Measurements from ENCODE around the gene LYL1.

Gene LYL1

GRCh38 chr19:13087295-13087694 is 15.4 kb downstream of the LYL1 start:
- no peak overlapping the region for H3K4me2 ChIP-seq (ENCODE audit: low read length)
- no peaks in the 10 kb centered on the region for H3K9me3 ChIP-seq (ENCODE audit: control insufficient read depth, insufficient read depth, low read length)
- H3F3A ChIP-seq (ENCODE audit: control insufficient read depth, insufficient read depth) = no peaks in the 10 kb centered on the region
- H3K4me1 ChIP-seq (ENCODE audit: control insufficient read depth, low read length) = 0 out of 2 replicates have a peak, but pooled peaks cover 2% of the 10 kb centered on the region
- no peaks in the 10 kb centered on the region for H4K20me1 ChIP-seq (ENCODE audit: control insufficient read depth, insufficient read depth, low read depth, low read length)
- no peaks in the 10 kb centered on the region for H3K79me2 ChIP-seq (ENCODE audit: control insufficient read depth, low read length)
- no peaks in the 10 kb centered on the region for H3K36me3 ChIP-seq (ENCODE audit: control insufficient read depth, low read length)
- H3K27ac ChIP-seq (ENCODE audit: low read depth, low read length) = no peak overlapping the region
- H3K4me3 ChIP-seq (ENCODE audit: low read length) = no peak overlapping the region
- H3K9me2 ChIP-seq (replicated peaks; ENCODE audit: control insufficient read depth, low read length) = no peaks in the 10 kb centered on the region
- peaks cover 11% of the 10 kb centered on the region; the same call in 1 of the 2 replicates for H3K27me3 ChIP-seq (ENCODE audit: control insufficient read depth, low read length)
- TF ChIP-seq, protein P1, sequence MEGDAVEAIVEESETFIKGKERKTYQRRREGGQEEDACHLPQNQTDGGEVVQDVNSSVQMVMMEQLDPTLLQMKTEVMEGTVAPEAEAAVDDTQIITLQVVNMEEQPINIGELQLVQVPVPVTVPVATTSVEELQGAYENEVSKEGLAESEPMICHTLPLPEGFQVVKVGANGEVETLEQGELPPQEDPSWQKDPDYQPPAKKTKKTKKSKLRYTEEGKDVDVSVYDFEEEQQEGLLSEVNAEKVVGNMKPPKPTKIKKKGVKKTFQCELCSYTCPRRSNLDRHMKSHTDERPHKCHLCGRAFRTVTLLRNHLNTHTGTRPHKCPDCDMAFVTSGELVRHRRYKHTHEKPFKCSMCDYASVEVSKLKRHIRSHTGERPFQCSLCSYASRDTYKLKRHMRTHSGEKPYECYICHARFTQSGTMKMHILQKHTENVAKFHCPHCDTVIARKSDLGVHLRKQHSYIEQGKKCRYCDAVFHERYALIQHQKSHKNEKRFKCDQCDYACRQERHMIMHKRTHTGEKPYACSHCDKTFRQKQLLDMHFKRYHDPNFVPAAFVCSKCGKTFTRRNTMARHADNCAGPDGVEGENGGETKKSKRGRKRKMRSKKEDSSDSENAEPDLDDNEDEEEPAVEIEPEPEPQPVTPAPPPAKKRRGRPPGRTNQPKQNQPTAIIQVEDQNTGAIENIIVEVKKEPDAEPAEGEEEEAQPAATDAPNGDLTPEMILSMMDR (IDR thresholded peaks at IDR 0.05; ENCODE audit: low read depth, low read length, poor library complexity, severe bottlenecking) = no peak
- no peak for TF ChIP-seq EZH2phosphoT487 (IDR thresholded peaks at IDR 0.05; ENCODE audit: borderline replicate concordance, low read length)

GRCh38 chr19:13086341-13086740 is 16.3 kb downstream of the LYL1 start:
- Histone ChIP-seq H3K4me3 (ENCODE audit: low read length) (no peak overlapping the region), H3K79me2 (ENCODE audit: control insufficient read depth, low read length) (no peaks in the 10 kb centered on the region), H3F3A (ENCODE audit: control insufficient read depth, insufficient read depth) (no peaks in the 10 kb centered on the region), H3K4me2 (ENCODE audit: low read length) (no peak overlapping the region), H3K27me3 (ENCODE audit: control insufficient read depth, low read length) (peaks cover 11% of the 10 kb centered on the region; the same call in 1 of the 2 replicates), H3K9me3 (ENCODE audit: control insufficient read depth, insufficient read depth, low read length) (no peaks in the 10 kb centered on the region), H3K27ac (ENCODE audit: low read depth, low read length) (no peak overlapping the region), H4K20me1 (ENCODE audit: control insufficient read depth, insufficient read depth, low read depth, low read length) (no peaks in the 10 kb centered on the region), H3K36me3 (ENCODE audit: control insufficient read depth, low read length) (no peaks in the 10 kb centered on the region), H3K9me2 (replicated peaks; ENCODE audit: control insufficient read depth, low read length) (no peaks in the 10 kb centered on the region), H3K4me1 (ENCODE audit: control insufficient read depth, low read length) (0 out of 2 replicates have a peak, but pooled peaks cover 1% of the 10 kb centered on the region)
- no peak for TF ChIP-seq EZH2phosphoT487 (IDR thresholded peaks at IDR 0.05; ENCODE audit: borderline replicate concordance, low read length)
- TF ChIP-seq, protein P1 (IDR thresholded peaks at IDR 0.05; ENCODE audit: low read depth, low read length, poor library complexity, severe bottlenecking) = no peak

GRCh38 chr19:13085666-13086065 is 17.0 kb downstream of the LYL1 start:
- Histone ChIP-seq H3K4me3 (ENCODE audit: low read length) (no peak overlapping the region), H4K20me1 (ENCODE audit: control insufficient read depth, insufficient read depth, low read depth, low read length) (no peaks in the 10 kb centered on the region), H3K27ac (ENCODE audit: low read depth, low read length) (no peak overlapping the region), H3K4me1 (ENCODE audit: control insufficient read depth, low read length) (no peaks in the 10 kb centered on the region), H3K9me2 (replicated peaks; ENCODE audit: control insufficient read depth, low read length) (no peaks in the 10 kb centered on the region), H3K4me2 (ENCODE audit: low read length) (no peak overlapping the region), H3F3A (ENCODE audit: control insufficient read depth, insufficient read depth) (no peaks in the 10 kb centered on the region), H3K9me3 (ENCODE audit: control insufficient read depth, insufficient read depth, low read length) (no peaks in the 10 kb centered on the region), H3K36me3 (ENCODE audit: control insufficient read depth, low read length) (no peaks in the 10 kb centered on the region), H3K27me3 (ENCODE audit: control insufficient read depth, low read length) (peaks cover 11% of the 10 kb centered on the region; the same call in 1 of the 2 replicates), H3K79me2 (ENCODE audit: control insufficient read depth, low read length) (no peaks in the 10 kb centered on the region)
- TF ChIP-seq EZH2phosphoT487 (IDR thresholded peaks at IDR 0.05; ENCODE audit: borderline replicate concordance, low read length) = no peak

GRCh38 chr19:13083627-13084026 is 19.0 kb downstream of the LYL1 start:
- H3F3A ChIP-seq (ENCODE audit: control insufficient read depth, insufficient read depth) = no peaks in the 10 kb centered on the region
- no peaks in the 10 kb centered on the region for H3K9me3 ChIP-seq (ENCODE audit: control insufficient read depth, insufficient read depth, low read length)
- no peaks in the 10 kb centered on the region for H4K20me1 ChIP-seq (ENCODE audit: control insufficient read depth, insufficient read depth, low read depth, low read length)
- H3K9me2 ChIP-seq (replicated peaks; ENCODE audit: control insufficient read depth, low read length) = no peaks in the 10 kb centered on the region
- TF ChIP-seq EZH2phosphoT487 (IDR thresholded peaks at IDR 0.05; ENCODE audit: borderline replicate concordance, low read length) = no peak
- TF ChIP-seq, protein P1 (IDR thresholded peaks at IDR 0.05; ENCODE audit: low read depth, low read length, poor library complexity, severe bottlenecking) = no peak
- H3K79me2 ChIP-seq (ENCODE audit: control insufficient read depth, low read length) = no peaks in the 10 kb centered on the region
- no peak overlapping the region for H3K27ac ChIP-seq (ENCODE audit: low read depth, low read length)
- no peak overlapping the region for H3K4me3 ChIP-seq (ENCODE audit: low read length)
- H3K4me1 ChIP-seq (ENCODE audit: control insufficient read depth, low read length) = no peaks in the 10 kb centered on the region
- peaks cover 11% of the 10 kb centered on the region; the same call in 1 of the 2 replicates for H3K27me3 ChIP-seq (ENCODE audit: control insufficient read depth, low read length)
- no peaks in the 10 kb centered on the region for H3K36me3 ChIP-seq (ENCODE audit: control insufficient read depth, low read length)
- H3K4me2 ChIP-seq (ENCODE audit: low read length) = no peak overlapping the region

Data from DOHH2 (cell line).